Activated gamma-delta T cell (primary cell): ENCODE results near the gene LZTS2.
A peak's percentile ranks its signal among the peaks of the same experiment; 100 is the strongest.

Source experiments
- DNase-seq: peaks from one replicate; lab custom pipeline; 2025; lab: John Stamatoyannopoulos, UW

Gene LZTS2

DNA sequence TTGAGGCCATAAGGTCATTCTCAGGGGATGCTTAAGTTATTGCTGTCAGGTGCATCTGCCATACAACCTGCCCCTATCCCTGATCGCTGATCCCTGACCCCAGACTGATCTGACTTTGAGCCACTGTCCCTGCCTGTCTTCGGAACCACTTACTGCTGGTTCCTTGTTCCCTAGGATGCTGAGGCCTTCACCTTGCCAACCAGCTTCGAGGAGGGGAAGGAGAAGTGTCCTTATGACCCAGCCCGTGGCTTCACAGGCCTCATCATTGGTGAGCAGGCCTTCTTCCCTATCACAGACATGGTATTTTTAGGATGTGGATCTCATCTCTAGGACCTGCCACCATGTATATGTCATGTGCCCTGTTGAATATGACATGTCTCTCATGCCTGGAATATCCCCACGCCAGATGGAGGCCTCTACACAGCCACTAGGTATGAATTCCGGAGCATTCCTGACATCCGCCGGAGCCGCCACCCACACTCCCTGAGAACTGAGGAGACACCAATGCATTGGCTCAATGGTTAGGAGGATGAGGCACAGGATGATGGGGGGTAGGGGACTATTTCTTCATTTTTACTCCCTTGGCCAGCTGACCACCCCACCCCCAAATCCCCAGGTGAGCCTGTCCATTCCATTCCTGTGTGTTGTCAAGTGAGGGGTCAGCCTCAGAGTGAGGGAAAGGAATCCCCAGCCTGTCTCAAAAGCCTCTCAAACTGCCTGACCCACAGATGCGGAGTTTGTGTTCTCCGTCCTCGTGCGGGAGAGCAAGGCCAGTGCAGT, 21.3 kb upstream of the LZTS2 start:
- no peak for DNase-seq

DNA sequence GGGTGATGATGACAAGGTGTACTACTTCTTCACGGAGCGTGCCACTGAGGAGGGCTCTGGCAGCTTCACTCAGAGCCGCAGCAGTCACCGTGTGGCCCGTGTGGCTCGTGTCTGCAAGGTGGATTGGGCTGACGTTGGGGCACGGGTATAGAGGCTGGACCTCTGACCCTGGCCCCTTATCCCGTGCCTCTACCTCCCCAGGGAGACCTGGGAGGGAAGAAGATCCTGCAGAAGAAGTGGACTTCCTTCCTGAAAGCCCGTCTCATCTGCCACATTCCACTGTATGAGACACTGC, 20.8 kb upstream of the LZTS2 start:
- no peak for DNase-seq

DNA sequence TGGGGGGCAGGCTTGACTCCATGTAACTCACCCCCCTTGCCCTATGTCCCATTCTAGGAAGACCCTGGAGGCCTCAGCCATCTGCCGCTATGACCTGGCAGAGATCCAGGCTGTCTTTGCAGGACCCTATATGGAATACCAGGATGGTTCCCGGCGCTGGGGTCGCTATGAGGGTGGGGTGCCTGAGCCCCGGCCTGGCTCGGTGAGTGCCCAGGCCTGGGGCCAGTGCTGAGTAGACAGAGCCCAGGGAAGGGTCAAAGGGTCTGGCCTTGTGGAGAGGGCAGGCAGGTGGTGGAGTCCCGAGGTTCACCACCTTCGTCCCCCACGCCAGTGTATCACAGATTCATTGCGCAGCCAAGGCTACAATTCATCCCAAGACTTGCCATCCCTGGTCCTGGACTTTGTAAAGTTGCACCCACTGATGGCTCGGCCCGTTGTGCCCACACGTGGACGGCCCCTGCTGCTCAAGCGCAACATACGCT, 19.8 kb upstream of the LZTS2 start:
- no peak for DNase-seq

DNA sequence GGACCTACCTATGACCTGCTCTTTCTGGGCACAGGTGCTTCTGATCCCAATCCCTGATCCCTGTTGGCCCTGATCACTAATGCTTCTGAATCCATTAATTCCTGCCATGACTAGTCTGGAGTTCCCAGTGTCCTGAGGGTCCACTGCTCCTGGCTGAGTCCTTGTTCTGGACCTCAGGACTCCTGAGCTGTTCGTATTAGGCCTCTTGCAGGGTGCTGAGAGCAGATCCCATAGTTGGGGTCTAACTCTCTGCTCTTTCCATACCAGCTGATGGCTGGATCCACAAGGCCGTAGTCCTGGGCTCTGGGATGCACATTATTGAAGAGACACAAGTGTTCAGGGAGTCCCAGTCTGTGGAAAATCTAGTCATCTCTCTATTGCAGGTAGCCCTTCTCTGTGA, 19.3 kb upstream of the LZTS2 start:
- DNase-seq: no peak

DNA sequence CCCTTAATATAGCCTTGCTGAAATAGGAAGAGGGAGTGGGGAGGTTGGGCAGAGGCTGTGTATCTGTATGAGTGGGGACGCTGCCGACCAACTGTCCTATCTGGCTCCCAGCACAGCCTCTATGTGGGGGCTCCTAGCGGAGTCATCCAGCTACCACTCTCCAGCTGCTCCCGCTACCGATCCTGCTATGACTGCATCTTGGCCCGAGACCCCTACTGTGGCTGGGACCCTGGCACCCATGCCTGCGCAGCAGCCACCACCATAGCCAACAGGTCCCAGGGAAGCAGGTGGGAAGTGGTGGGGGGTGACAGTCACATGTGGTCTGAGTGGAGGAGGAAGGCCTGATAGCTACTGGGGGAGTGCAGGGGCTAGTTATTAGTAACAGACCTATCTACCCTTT, 18.9 kb upstream of the LZTS2 start:
- DNase-seq: no peak

DNA sequence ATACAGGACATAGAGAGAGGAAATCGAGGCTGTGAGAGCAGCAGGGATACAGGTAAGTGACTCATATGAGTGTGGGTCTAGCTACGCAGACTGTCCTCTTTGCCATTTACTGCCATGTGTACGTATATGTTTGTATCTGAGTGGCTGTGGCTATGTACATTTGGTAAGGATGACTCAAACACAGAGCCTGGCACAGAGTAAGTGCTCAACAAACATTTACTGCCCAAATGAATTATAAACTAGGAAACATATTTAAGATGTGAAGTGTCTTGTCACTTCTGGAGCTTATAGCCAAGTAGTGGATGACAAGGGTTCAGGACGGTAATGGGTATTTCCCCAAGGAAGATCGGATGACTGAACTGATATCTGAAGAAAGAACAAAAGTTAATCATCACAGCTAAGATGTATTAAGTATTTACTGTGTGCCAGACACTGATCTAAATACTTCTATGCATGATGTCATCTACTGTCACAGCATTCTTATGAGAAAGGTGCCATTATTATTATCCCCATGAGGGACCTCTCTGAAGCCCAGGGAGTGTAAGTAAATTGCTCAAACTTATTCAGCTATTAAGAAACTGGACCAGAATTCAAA, 18.3 kb upstream of the LZTS2 start:
- DNase-seq: no peak

DNA sequence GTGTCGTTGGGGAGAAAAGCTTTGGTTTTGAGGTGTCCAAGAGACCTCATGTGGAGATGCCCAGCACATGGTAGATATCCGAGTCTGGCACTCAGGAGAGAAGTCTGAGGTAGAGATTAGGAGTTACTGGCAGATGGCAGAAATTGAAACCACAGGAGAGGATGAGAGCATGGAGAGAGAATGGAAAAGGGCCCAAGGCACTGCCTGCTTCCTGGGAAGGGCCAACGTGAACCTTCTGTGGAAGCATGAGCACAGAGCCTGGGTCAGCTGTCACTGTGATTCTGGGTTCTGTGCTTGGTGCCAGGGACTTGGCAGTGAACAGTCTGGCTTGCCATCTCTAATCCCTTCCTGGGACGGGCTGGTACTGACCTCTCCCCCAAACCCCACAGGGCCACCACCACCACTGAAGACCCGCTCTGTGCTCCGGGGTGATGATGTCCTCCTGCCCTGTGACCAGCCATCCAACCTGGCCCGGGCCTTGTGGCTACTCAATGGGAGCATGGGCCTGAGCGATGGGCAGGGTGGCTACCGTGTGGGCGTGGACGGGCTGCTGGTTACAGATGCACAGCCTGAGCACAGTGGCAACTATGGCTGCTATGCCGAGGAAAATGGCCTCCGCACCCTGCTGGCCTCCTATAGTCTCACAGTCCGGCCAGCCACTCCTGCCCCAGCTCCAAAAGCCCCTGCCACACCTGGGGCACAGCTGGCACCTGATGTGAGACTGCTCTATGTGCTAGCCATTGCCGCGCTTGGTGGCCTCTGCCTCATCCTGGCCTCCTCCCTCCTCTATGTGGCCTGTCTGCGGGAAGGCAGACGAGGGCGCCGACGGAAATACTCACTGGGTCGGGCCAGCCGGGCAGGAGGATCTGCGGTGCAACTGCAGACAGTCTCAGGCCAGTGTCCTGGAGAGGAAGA, 16.4 kb upstream of the LZTS2 start:
- no peak for DNase-seq

DNA sequence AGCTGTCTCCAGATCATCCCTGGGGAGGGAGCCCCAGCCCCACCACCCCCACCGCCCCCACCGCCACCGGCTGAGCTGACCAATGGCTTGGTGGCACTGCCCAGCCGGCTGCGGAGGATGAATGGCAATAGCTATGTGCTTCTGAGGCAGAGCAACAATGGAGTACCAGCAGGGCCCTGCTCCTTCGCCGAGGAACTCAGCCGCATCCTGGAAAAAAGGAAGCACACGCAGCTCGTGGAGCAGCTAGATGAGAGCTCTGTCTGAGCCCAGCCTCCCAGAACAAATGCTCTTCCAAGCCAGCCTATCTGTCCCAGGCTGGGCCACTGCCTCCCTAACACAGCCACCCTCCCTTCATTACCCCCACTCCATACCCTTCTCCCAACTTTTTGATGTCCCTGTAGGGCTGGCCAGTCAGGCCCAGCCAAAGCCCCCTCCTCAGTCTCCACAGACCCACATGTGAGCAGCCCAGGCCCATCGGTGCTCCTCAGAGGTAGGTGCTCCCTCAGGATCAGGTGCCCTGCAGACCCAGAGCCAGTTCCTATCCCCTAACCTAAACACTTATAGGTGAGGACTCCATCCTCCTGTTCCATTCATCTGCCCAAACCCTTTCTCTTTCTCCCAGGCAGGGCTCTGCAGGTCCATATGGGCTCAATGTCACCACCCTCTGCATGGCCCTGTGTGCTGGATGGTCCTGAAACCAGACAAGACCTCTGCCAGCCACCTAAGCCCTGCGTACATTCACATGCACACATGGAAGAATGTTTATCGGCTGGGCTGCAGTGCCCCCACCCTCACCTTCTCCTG, 15.5 kb upstream of the LZTS2 start:
- no peak for DNase-seq

DNA sequence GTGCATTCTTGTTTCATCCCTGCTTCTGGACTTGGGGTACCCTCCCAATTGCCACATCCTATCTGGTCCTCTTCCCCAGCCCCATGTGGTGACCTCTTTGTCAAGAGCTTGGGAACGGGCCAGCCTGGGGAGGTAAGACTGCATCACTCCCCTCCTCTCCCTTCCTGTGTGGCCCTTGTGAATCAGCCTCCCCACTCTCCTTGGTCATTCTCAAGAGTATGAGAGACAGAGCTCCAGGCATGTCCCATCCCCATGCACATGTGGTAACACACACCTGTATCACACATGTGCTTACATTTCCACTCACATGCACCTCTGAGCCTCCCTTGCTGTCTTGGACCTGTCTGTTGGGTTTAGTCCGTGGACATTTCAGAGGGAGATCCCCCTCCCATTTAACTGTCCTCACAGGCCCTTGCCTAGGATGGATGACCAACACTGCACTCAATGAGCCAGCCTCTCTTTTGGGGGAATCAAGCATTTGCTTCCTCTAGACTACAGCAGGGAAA, 14.9 kb upstream of the LZTS2 start:
- no peak for DNase-seq

DNA sequence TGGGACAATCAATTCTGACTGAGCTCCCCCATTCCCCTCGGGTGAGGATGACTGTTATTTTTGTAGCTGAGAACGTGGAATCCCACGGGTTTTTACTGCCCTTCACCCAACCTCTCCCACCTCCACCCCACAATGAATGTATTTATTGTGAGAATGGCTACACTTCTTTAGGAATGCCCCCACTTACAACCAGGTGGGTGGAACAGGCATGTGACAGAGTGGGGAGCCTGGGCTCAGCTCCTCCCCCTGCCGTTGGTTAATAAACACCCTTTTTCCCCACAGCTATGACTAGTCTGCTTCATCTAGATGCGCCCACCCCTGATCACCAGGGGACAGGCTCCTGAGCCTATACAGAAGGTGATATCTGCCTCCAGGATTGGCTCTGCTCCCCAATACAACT, 14.3 kb upstream of the LZTS2 start:
- DNase-seq: no peak

DNA sequence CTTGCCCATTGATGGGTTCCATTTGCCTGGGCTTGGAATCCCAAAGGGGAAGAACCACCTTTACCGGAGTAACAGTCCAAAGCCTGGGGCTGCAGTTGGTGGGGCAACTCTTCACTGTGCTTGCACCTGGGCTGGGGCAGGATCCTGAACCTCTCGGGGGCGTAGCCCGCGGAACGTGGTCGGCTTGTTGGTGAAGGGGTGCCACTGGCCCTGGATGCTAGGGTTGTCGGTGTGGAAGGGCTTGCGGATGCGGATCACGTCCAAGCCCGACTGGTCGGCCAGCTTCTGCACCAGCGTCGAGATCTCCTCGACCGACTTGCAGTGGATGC, 13.0 kb upstream of the LZTS2 start:
- DNase-seq: no peak

DNA sequence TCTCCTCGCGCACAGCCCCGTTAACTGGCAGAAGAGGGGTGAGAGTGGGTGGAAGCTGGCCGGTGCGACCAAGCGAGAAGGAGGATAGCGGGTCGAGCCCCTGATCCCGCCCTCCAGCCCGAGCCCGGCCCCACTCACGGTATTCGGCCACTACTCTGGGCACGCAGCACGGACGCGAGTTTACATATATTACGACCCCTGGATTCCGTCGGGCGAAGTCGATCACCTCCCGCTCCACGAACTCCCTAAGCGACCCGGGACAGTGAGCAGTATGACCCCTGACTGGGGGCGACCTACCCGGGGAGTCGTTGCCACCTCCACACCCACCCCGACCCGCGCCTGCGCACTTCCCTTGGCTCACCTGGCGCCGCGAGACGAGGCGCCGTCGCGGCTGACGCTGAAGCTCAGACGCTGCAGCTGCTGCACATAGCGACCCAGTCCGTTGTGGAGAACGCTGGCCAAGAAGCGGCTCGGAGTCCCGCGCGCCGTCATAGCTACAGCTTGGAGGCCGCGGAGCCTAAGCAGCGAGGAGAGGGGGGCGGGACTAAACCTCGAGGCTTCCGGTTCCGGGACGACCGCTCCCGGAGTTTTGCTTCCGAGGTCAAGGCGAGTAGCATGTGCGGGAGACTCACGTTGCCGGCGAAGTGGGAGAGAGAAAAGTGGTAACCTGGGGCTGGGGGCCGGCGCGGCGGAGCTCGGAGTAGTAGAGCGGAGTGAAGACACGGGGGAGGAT, 12.5 kb upstream of the LZTS2 start, which contains the start of the genes MRPL43 and TWNK:
MRPL43 (minus strand) TSS at position 546 of the 733 bp plus-strand sequence; CDS start at position 492, 54 bp downstream.
TWNK (plus strand) TSS at position 592 of the 733 bp plus-strand sequence. CDS start 668 bp downstream, outside the sequence.
- DNase-seq: peak; percentile 68

DNA sequence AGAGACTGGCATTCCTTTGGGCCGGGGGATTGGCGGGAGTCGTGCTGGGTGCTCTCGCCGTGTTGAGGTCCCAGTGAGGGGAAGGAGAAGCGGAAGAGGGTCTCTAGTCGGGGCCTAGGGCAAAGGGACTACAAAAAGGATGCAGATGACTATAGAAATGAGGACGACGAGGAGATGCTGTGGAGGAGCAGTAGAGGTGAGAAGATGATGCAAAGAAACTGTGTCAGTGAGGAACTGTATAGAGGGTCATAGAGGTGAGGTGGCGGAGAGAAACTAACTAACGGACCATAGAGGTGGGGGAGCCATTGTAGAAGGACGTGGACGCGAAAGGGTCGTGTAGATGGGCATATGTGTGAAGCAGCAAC, 11.9 kb upstream of the LZTS2 start:
- no peak for DNase-seq

DNA sequence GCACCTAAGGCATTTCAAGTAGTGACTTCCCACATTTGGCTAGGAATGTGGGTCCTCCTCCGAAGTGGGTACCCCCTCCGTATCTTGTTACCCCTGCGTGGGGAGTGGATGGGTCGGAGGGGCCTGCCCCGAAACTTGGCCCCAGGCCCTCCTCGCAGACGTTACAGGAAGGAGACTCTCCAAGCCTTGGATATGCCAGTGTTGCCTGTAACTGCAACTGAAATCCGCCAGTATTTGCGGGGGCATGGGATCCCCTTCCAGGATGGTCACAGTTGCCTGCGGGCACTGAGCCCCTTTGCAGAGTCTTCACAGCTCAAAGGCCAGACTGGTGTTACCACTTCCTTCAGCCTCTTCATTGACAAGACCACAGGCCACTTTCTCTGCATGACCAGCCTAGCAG, 11.4 kb upstream of the LZTS2 start:
- no peak for DNase-seq

DNA sequence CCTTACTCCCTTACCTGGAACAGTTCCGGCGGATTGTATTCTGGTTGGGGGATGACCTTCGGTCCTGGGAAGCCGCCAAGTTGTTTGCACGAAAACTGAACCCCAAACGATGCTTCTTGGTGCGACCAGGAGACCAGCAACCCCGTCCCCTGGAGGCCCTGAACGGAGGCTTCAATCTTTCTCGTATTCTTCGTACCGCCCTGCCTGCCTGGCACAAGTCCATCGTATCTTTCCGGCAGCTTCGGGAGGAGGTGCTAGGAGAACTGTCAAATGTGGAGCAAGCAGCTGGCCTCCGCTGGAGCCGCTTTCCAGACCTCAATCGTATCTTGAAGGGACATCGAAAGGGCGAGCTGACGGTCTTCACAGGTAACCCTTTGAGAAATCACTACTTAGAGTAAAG, 10.5 kb upstream of the LZTS2 start:
- no peak for DNase-seq

DNA sequence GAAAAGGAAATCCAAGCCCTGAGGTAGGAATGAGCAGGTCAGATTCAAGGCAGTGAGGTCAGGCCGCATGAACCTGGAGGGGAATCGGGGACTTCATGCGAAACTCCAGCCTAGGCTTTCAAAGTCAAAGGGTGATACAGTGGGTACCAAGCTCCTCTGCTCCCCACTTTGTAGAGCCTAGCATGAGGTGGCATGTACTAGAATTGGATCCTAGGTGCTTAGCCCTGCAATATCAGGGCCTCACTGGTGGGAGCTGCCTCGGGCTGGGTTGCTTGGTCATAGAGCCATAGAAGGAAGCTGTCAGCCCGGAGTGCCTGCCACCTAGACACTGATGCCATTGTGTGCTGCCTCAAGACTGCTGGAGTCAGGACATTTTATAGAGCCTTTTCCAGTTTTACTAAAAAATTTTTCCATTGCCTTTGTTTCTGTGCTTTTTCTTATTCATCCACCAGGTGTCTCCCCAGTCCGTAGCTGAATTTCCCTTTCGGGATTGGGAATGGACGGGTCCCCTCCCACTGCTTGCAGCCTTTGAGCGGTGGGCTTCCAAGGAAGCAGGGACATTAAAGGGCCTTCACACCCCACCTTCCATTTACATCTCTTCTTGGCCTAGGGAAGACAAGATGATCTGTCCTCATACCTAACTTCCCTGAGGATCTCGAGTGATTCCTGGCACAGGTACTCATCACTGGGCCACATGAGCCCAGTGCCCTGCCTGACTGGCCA, 5.5 kb upstream of the LZTS2 start:
- DNase-seq: no peak

DNA sequence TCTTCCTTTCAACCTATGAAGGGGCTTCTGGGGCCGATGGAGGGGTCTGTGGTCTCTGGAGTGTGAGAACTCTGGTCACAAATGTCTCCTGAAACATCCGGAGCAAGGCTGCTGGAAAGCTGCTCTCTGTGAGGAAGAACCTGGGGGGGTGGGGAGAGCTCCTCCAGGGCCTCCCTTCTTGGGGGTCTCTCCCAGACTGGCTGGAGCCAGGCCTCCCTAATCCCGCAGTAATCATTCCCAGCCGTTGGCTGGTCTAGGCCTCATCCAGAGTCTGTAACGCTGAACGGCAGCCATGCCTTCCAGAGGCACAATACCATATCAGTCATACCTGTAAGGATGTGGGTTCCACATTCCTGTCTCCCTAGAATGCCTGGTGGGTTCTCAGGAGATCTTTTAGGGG, 4.4 kb upstream of the LZTS2 start:
- no peak for DNase-seq

DNA sequence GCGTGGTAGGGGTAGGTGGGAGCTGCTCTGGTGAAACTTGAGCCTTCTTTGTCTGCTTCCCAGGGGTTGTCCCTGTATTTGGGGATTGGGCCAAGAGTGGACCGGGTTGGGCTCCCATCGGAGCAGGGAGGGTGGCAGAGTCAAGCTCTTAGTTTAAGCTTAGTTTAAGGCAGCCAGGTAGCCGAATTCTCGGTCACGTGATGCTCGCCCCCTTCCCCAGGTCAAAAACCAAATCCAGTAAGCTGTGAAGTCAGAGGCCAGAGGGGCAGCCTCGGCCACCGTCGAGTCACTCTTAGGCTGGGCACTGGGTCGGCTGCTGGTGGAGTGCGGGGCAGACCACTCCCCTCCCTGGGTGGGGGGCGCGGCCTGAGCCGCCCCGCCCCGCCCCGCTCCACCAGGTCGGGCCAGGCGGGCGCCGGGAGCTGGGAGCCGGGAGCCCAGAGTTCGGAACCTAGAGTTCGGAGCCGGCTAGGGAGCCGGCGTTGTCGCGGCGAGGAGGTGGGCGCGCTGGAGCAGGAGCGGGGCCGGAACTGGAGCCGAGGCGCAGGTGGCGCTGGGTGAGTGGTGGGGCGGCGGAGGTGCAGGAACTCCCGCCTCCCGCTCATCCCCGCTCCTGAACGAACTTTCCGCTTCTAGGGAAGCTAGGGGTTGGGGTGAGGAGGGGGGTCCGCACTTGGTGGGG, 2.8 kb upstream of the LZTS2 start:
- peak; percentile 32 for DNase-seq

DNA sequence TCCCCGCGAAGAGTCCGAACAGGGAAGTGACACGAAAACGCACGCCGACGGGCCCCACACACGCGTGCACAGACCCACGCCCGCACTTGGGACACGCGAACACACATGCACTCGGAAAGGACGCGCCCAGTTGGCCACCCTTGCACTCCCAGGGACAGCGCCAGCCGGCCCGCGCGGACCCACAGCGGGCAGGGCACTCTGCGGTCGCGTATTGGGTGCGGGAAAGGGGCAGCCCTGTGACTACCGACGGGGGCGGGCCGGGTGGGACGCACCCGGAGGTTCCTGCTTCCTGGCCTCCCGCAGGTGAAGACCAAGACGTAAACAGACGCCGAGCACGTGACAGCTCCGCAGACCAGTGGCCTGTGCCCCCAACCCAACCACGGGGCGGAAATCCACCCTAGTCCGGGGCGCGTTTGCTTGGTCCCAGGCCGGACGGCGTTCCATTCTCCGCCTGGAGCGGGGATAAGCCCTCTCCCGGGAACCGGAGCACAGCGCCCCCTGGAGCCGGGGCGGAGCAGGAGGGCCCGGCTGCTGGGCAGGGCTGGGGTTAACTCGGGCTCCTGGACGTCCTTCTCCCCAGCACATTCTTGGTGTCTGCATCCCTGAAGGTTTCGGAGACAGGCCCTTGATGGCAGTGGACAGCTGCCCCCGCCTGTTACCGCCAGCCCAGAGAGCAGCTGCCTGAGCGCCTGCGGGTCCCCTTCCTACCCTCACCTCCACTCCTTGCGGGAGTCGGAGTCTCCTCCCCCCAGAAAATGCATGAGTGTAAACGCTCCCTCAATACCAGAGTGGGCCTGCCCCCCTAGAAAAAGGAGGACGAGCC, 2.0 kb upstream of the LZTS2 start:
- DNase-seq: peak; percentile 53
